HepG2 (cell line): Measurements from ENCODE around the gene ANAPC10. TPM values are rescaled to one million over a fixed set of nuclear protein-coding genes. Genes with fewer than 3 reads are reported as not detected.

ENCODE experiments used
- ATAC-seq: fragments of 200-7000 bp; cut with Tn5 transposase; 3 replicates; pipeline ENCODE4 v1.9.1; 2020; ENCODE audit warnings: mild to moderate bottlenecking, moderate library complexity
- BruUV-seq: library from RNA; stranded (reverse); fragments of 400-500 nt; replicated peaks from 2 replicates; lab custom pipeline; 2021; lab: Mats Ljungman, UMichigan
- CTCF ChIA-PET: fragments of 300-600 bp; formaldehyde crosslinking; extraction: SDS; loops from one replicate; lab custom pipeline; 2021; ENCODE audit warnings: low total read pairs, inconsistent platforms, low intra/inter-chr PET ratio; lab: Yijun Ruan, JAX
- POLR2A ChIA-PET: fragments of 350-600 bp; sonication (Branson Sonifier 250); formaldehyde crosslinking; loops from one replicate; lab custom pipeline; 2020; ENCODE audit warnings: antibody characterized with exemption, inconsistent platforms; lab: Yijun Ruan, JAX
- DNase-seq: peaks from one replicate; pipeline ENCODE4 v3.0.0-alpha.2; 2015; ENCODE audit warnings: low spot score
- FAIRE-seq: peaks from 3 replicates; lab custom pipeline; 2011; peaks lifted over from hg19 to GRCh38; lab: Jason Lieb, UNC
- H2AFZ ChIP-seq: one replicate; pipeline ENCODE4 v1.6.1; 2011; ENCODE audit warnings: low read length, inconsistent platforms
- H3K27ac ChIP-seq: fragments of 300-600 bp; 3 replicates; pipeline ENCODE4 v1.8.0; 2011; ENCODE audit warnings: mixed run types, mild to moderate bottlenecking, mixed read lengths, low read length, inconsistent platforms; ENCODE audit not compliant: insufficient read depth; ENCODE audit errors: extremely low read length
- H3K27me3 ChIP-seq, 2 experiments: fragments of 200-600 bp in 1 of 2; 2 replicates in 1 of 2; 3 replicates in 1 of 2; pipeline versions ENCODE4 v1.6.0 to v1.8.0; 2011; ENCODE audit warnings: low read length in 2 of 2, mild to moderate bottlenecking in 2 of 2, moderate library complexity in 2 of 2, inconsistent platforms in 1 of 2; ENCODE audit not compliant: insufficient read depth in 2 of 2, control insufficient read depth in 1 of 2
- H3K36me3 ChIP-seq, 2 experiments: fragments of 200-600 bp in 1 of 2; replicated peaks in 1 of 2; 2 replicates in 1 of 2; 3 replicates in 1 of 2; pipeline versions ENCODE4 v1.5.1 to v1.8.0; 2011; ENCODE audit warnings: low read length in 2 of 2, inconsistent platforms in 1 of 2; ENCODE audit not compliant: insufficient read depth in 2 of 2, control insufficient read depth in 1 of 2
- H3K4me1 ChIP-seq: 2 replicates; pipeline ENCODE4 v1.5.1; 2012; ENCODE audit warnings: low read length, inconsistent platforms; ENCODE audit not compliant: insufficient read depth
- H3K4me2 ChIP-seq: 2 replicates; pipeline ENCODE4 v1.6.0; 2011; ENCODE audit warnings: low read depth, low read length, inconsistent platforms
- H3K4me3 ChIP-seq, 3 experiments: fragments of 200-600 bp in 1 of 3; sonication (generic), shearing (Covaris generic) in 1 of 3; replicated peaks in 1 of 3; 2 replicates each; pipeline ENCODE4 v1.5.1; 2011 to 2016; ENCODE audit warnings: low read length in 3 of 3, inconsistent platforms in 2 of 3, low read depth in 2 of 3, mild to moderate bottlenecking in 2 of 3, control low read depth in 1 of 3, mixed read lengths in 1 of 3; ENCODE audit not compliant: insufficient read depth in 1 of 3
- H3K79me2 ChIP-seq: one replicate; pipeline ENCODE4 v1.6.1; 2011; ENCODE audit warnings: low read length, inconsistent platforms; ENCODE audit not compliant: insufficient read depth
- H3K9ac ChIP-seq: 2 replicates; pipeline ENCODE4 v1.6.0; 2011; ENCODE audit warnings: mild to moderate bottlenecking, low read depth, low read length, inconsistent platforms; ENCODE audit not compliant: insufficient read depth
- H3K9me3 ChIP-seq: 2 replicates; pipeline ENCODE4 v1.5.1; 2012; ENCODE audit warnings: mild to moderate bottlenecking, low read length
- H4K20me1 ChIP-seq: 2 replicates; pipeline ENCODE4 v1.6.0; 2011; ENCODE audit warnings: inconsistent platforms, mild to moderate bottlenecking, low read length, moderate library complexity; ENCODE audit not compliant: insufficient read depth
- BORCS8-MEF2B ChIP-seq: sonication (generic); formaldehyde crosslinking; IDR thresholded peaks from 2 replicates; pipeline ENCODE4 v1.8.0; 2022; ENCODE audit warnings: mild to moderate bottlenecking, missing genetic modification reagents
- NRL ChIP-seq: sonication (generic); formaldehyde crosslinking; IDR thresholded peaks from 2 replicates; pipeline ENCODE4 v1.5.0; 2020; ENCODE audit warnings: missing genetic modification reagents, mild to moderate bottlenecking, moderate library complexity, borderline replicate concordance
- SMARCC2 ChIP-seq: fragments of 450-650 bp; IDR thresholded peaks from 2 replicates; pipeline ENCODE4 v1.6.1; 2017; ENCODE audit warnings: antibody characterized with exemption, mild to moderate bottlenecking
- TCF7L2 ChIP-seq: IDR thresholded peaks from 2 replicates; pipeline ENCODE4 v1.6.1; 2011; ENCODE audit warnings: mild to moderate bottlenecking, low read depth, low read length, moderate library complexity
- TMF1 ChIP-seq: sonication (generic); formaldehyde crosslinking; IDR thresholded peaks from 2 replicates; pipeline ENCODE4 v1.8.1; 2022; ENCODE audit warnings: low read depth, missing genetic modification reagents
- ZMYM2 ChIP-seq: sonication (generic); formaldehyde crosslinking; IDR thresholded peaks from 2 replicates; pipeline ENCODE4 v1.8.0; 2022; ENCODE audit warnings: mild to moderate bottlenecking, missing genetic modification reagents
- WGBS: methylation state at CpG from one replicate; pipeline ENCODE4 v1.1.6; 2017; ENCODE audit warnings: low lambda C conversion rate; 5-methylcytosine and 5-hydroxymethylcytosine counted together
- in situ Hi-C: cut with HindIII; loops from 2 replicates; pipeline ENCODE4 v1.10.0; 2017; ENCODE audit warnings: low pct_unique_long_range_greater_than_20kb; ENCODE audit not compliant: extremely low pct_ligation_motif_present
- intact Hi-C: fragments of 100-400 bp; cut with micrococcal nuclease; formaldehyde crosslinking; loops from one replicate; pipeline ENCODE4 v1.10.0; 2022; ENCODE audit not compliant: unreplicated experiment
- polyA plus RNA-seq, 8 experiments: library from polyadenylated mRNA; depleted of rRNA in 3 of 8; stranded (reverse) in 7 of 8; unstranded in 1 of 8; fragments of >200 nt; fragmentation: Illumina TruSeq in 4 of 8; extraction: Trizol in 4 of 8; gene quantifications; 2 replicates each; pipeline versions ENCODE4 v1.2.1 to v1.2.3, GENCODE V29; 2011 to 2016; ENCODE audit warnings: low read depth in 4 of 8, missing spikeins in 1 of 8, mixed read lengths in 1 of 8; ENCODE audit not compliant: insufficient read depth in 1 of 8
- total RNA-seq, 5 experiments: library from RNA; depleted of rRNA; stranded (reverse); fragments of >200 nt; fragmentation: Illumina TruSeq; extraction: Trizol; gene quantifications; 2 replicates each; pipeline ENCODE4 v1.2.3, GENCODE V29; 2016; ENCODE audit warnings: low read depth in 1 of 5
- TF ChIP-seq, protein P1 (sequence below): sonication (generic); formaldehyde crosslinking; IDR thresholded peaks from 2 replicates; pipeline ENCODE4 v1.9.0; 2022; ENCODE audit warnings: missing genetic modification reagents, mild to moderate bottlenecking, borderline replicate concordance
- TF ChIP-seq, protein P2 (sequence below): IDR thresholded peaks from 2 replicates; pipeline ENCODE4 v1.6.1; 2016; ENCODE audit warnings: control low read depth
- TF ChIP-seq, protein P3 (sequence below): IDR thresholded peaks from 2 replicates; pipeline ENCODE4 v1.6.1; 2018; ENCODE audit warnings: missing genetic modification reagents, mild to moderate bottlenecking, missing compliant biosample characterization
- TF ChIP-seq, protein P4 (sequence below), 2 experiments: sonication (generic) in 1 of 2; formaldehyde crosslinking in 1 of 2; IDR thresholded peaks; 2 replicates each; pipeline versions ENCODE4 v1.5.1 to v1.6.1; 2011 to 2020; ENCODE audit warnings: borderline replicate concordance in 1 of 2, low read depth in 1 of 2, low read length in 1 of 2, mild to moderate bottlenecking in 1 of 2, missing genetic modification reagents in 1 of 2, moderate library complexity in 1 of 2

The ANAPC10 gene
- total and polyA plus RNA-seq, 2 of the 13 experiments (the other 11 are each of a cell fraction or from before 2014, with no cell fraction given) = 21.9 to 32.7 TPM

DNA sequence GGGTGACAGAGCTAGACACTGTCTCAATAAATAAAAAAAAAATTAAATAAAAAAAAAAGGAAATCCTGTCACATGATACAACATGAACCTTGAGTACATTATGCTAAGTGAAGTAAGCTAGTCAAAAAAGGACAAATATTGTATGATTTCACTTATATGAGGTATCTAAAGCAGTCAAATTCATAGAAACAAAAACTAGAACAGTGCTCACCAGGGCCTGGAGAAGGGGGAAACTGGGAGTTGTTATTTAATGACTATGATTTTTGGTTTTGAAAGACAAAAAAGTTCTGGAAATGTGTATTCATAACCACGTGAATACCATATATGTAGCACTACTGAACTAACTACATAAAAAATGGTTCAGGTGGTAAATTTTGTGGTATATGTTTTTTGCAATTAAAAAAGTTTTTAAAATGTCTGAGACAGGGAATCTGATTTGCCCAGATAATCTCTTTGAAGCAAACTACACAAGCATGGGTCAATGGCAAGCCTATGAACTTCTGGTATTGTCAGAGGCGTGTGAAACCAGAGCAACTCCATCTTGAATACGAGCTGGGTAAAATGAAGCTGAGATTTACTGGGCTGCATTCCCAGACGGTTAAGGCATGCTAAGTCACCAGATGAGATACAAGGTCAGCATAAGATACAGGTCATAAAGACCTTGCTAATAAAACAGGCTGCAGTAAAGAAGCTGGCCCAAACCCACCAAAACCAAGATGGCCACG lies 42.3 kb downstream of the ANAPC10 start:
- Histone ChIP-seq H3K4me2 (no peak overlapping the region), H3K79me2 (peaks cover 3% of the 10 kb centered on the region), H4K20me1 (no peaks in the 10 kb centered on the region), H3K4me1 (no peaks in the 10 kb centered on the region), H3K9ac (no peak overlapping the region), H3K36me3 (no peaks in the 10 kb centered on the region), H3K27ac (no peak overlapping the region), H3K9me3 (no peaks in the 10 kb centered on the region), H3K27me3 (no peaks in the 10 kb centered on the region), H2AFZ (no peak overlapping the region), H3K4me3 (no peak overlapping the region)
- TF ChIP-seq, protein P1, sequence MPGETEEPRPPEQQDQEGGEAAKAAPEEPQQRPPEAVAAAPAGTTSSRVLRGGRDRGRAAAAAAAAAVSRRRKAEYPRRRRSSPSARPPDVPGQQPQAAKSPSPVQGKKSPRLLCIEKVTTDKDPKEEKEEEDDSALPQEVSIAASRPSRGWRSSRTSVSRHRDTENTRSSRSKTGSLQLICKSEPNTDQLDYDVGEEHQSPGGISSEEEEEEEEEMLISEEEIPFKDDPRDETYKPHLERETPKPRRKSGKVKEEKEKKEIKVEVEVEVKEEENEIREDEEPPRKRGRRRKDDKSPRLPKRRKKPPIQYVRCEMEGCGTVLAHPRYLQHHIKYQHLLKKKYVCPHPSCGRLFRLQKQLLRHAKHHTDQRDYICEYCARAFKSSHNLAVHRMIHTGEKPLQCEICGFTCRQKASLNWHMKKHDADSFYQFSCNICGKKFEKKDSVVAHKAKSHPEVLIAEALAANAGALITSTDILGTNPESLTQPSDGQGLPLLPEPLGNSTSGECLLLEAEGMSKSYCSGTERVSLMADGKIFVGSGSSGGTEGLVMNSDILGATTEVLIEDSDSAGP (CRISPR knock-in tag) = no peak
- no peak for TF ChIP-seq TMF1 (CRISPR knock-in tag)
- no peak for TF ChIP-seq TCF7L2
- TF ChIP-seq, protein P2, sequence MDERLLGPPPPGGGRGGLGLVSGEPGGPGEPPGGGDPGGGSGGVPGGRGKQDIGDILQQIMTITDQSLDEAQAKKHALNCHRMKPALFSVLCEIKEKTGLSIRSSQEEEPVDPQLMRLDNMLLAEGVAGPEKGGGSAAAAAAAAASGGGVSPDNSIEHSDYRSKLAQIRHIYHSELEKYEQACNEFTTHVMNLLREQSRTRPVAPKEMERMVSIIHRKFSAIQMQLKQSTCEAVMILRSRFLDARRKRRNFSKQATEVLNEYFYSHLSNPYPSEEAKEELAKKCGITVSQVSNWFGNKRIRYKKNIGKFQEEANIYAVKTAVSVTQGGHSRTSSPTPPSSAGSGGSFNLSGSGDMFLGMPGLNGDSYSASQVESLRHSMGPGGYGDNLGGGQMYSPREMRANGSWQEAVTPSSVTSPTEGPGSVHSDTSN (CRISPR knock-in tag) = no peak
- TF ChIP-seq, protein P3, sequence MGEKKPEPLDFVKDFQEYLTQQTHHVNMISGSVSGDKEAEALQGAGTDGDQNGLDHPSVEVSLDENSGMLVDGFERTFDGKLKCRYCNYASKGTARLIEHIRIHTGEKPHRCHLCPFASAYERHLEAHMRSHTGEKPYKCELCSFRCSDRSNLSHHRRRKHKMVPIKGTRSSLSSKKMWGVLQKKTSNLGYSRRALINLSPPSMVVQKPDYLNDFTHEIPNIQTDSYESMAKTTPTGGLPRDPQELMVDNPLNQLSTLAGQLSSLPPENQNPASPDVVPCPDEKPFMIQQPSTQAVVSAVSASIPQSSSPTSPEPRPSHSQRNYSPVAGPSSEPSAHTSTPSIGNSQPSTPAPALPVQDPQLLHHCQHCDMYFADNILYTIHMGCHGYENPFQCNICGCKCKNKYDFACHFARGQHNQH = no peak
- TF ChIP-seq ZMYM2 (CRISPR knock-in tag) = no peak
- no peak for TF ChIP-seq BORCS8-MEF2B (CRISPR knock-in tag)
- no peak for TF ChIP-seq NRL (CRISPR knock-in tag)
- TF ChIP-seq SMARCC2 = no peak
- TF ChIP-seq, protein P4, sequence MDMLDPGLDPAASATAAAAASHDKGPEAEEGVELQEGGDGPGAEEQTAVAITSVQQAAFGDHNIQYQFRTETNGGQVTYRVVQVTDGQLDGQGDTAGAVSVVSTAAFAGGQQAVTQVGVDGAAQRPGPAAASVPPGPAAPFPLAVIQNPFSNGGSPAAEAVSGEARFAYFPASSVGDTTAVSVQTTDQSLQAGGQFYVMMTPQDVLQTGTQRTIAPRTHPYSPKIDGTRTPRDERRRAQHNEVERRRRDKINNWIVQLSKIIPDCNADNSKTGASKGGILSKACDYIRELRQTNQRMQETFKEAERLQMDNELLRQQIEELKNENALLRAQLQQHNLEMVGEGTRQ (IDR thresholded peaks at IDR 0.05; ENCODE audit: low read depth, low read length) = no peak
- TF ChIP-seq, protein P4 (CRISPR knock-in tag; IDR thresholded peaks at IDR 0.05; ENCODE audit: borderline replicate concordance) = no peak
- DNase-seq (no peak), ATAC-seq (no peak), FAIRE-seq (no peak)
- ChIA-PET POLR2A (no interaction called here), CTCF (no interaction called here)
- WGBS = 98% methylated on average over 5 of the region's 5 CpGs
- intact Hi-C loops = no loop called here
- no TSS peak for BruUV-seq
- in situ Hi-C loops = no loop called here
